ENCODE data around the gene WDR75.
"Not testable (repeated sequence)": the region's sequence is repeated elsewhere in the genome, so short reads cannot be mapped to it uniquely, and the experiment has no call there.

Gene WDR75

GRCh38 chr2:189412330-189412953, 28.8 kb upstream of the WDR75 start:
- Histone ChIP-seq H3K4me1 (ENCODE audit: insufficient read depth, low read length) (peaks cover 4% of the 10 kb centered on the region; the same call in 1 of the 2 replicates), H3K9me3 (ENCODE audit: insufficient read depth, low read depth, low read length) (no peaks in the 10 kb centered on the region), H3K27me3 (ENCODE audit: insufficient read depth, low read length) (no peaks in the 10 kb centered on the region), H3K36me3 (ENCODE audit: insufficient read depth, low read length) (no peaks in the 10 kb centered on the region), H3K27ac (ENCODE audit: low read depth, low read length) (no peak overlapping the region), H3K4me3 (ENCODE audit: low read length) (no peak overlapping the region), H3K9ac (ENCODE audit: low read depth, low read length) (no peak overlapping the region)
- WGBS = 77% methylated on average over 4 of the region's 4 CpGs

GRCh38 chr2:189413249-189413648, 28.0 kb upstream of the WDR75 start:
- Histone ChIP-seq H3K27ac (ENCODE audit: low read depth, low read length) (no peak overlapping the region), H3K36me3 (ENCODE audit: insufficient read depth, low read length) (no peaks in the 10 kb centered on the region), H3K4me1 (ENCODE audit: insufficient read depth, low read length) (no peaks in the 10 kb centered on the region), H3K27me3 (ENCODE audit: insufficient read depth, low read length) (no peaks in the 10 kb centered on the region), H3K4me3 (ENCODE audit: low read length) (no peak overlapping the region), H3K9ac (ENCODE audit: low read depth, low read length) (no peak overlapping the region), H3K9me3 (ENCODE audit: insufficient read depth, low read depth, low read length) (no peaks in the 10 kb centered on the region)
- WGBS = 93% methylated on average over 4 of the region's 4 CpGs

GRCh38 chr2:189421644-189422043, 19.6 kb upstream of the WDR75 start:
- Histone ChIP-seq H3K9me3 (ENCODE audit: insufficient read depth, low read depth, low read length) (no peaks in the 10 kb centered on the region), H3K36me3 (ENCODE audit: insufficient read depth, low read length) (no peaks in the 10 kb centered on the region), H3K9ac (ENCODE audit: low read depth, low read length) (no peak overlapping the region), H3K27me3 (ENCODE audit: insufficient read depth, low read length) (no peaks in the 10 kb centered on the region), H3K4me3 (ENCODE audit: low read length) (no peak overlapping the region), H3K27ac (ENCODE audit: low read depth, low read length) (no peak overlapping the region), H3K4me1 (ENCODE audit: insufficient read depth, low read length) (peaks cover 5% of the 10 kb centered on the region; the same call in 1 of the 2 replicates)
- WGBS = 94% methylated on average over 1 of the region's 1 CpG

GRCh38 chr2:189424961-189425360, 16.3 kb upstream of the WDR75 start:
- 90% methylated on average over 1 of the region's 2 CpGs for WGBS
- H3K9ac ChIP-seq (ENCODE audit: low read depth, low read length) = no peak overlapping the region
- peaks cover 12% of the 10 kb centered on the region for H3K9me3 ChIP-seq (ENCODE audit: insufficient read depth, low read depth, low read length)
- no peaks in the 10 kb centered on the region for H3K36me3 ChIP-seq (ENCODE audit: insufficient read depth, low read length)
- no peaks in the 10 kb centered on the region for H3K27me3 ChIP-seq (ENCODE audit: insufficient read depth, low read length)
- peaks cover 6% of the 10 kb centered on the region; the same call in 1 of the 2 replicates for H3K4me1 ChIP-seq (ENCODE audit: insufficient read depth, low read length)
- no peak overlapping the region for H3K27ac ChIP-seq (ENCODE audit: low read depth, low read length)
- no peak overlapping the region for H3K4me3 ChIP-seq (ENCODE audit: low read length)

- peaks cover 10% of the 10 kb centered on the region for H3K4me1 ChIP-seq (ENCODE audit: insufficient read depth, low read length)
- no peaks in the 10 kb centered on the region for H3K27me3 ChIP-seq (ENCODE audit: insufficient read depth, low read length)
- 93% methylated on average over 1 of the region's 1 CpG for WGBS
- H3K36me3 ChIP-seq (ENCODE audit: insufficient read depth, low read length) = no peaks in the 10 kb centered on the region
- peaks cover 12% of the 10 kb centered on the region for H3K9me3 ChIP-seq (ENCODE audit: insufficient read depth, low read depth, low read length)
- no peak overlapping the region for H3K4me3 ChIP-seq (ENCODE audit: low read length)
- H3K27ac ChIP-seq (ENCODE audit: low read depth, low read length) = no peak overlapping the region
- H3K9ac ChIP-seq (ENCODE audit: low read depth, low read length) = no peak overlapping the region
Measured at GRCh38 chr2:189425676-189426075, 15.6 kb upstream of the WDR75 start.

GRCh38 chr2:189426886-189427285, 14.4 kb upstream of the WDR75 start:
- no peaks in the 10 kb centered on the region for H3K36me3 ChIP-seq (ENCODE audit: insufficient read depth, low read length)
- WGBS = 90% methylated on average over 2 of the region's 2 CpGs
- H3K27ac ChIP-seq (ENCODE audit: low read depth, low read length) = peak overlapping the region; percentile 49; the same call in 1 of the 2 replicates

GRCh38 chr2:189427872-189428271, 13.4 kb upstream of the WDR75 start:
- Histone ChIP-seq H3K9me3 (ENCODE audit: insufficient read depth, low read depth, low read length) (peaks cover 12% of the 10 kb centered on the region), H3K27ac (ENCODE audit: low read depth, low read length) (no peak overlapping the region), H3K9ac (ENCODE audit: low read depth, low read length) (no peak overlapping the region), H3K36me3 (ENCODE audit: insufficient read depth, low read length) (no peaks in the 10 kb centered on the region), H3K4me1 (ENCODE audit: insufficient read depth, low read length) (peaks cover 10% of the 10 kb centered on the region), H3K4me3 (ENCODE audit: low read length) (no peak overlapping the region), H3K27me3 (ENCODE audit: insufficient read depth, low read length) (no peaks in the 10 kb centered on the region)
- 97% methylated on average over 2 of the region's 2 CpGs for WGBS

More at GRCh38 chr2:189426886-189427285, 14.4 kb upstream of the WDR75 start:
- Histone ChIP-seq H3K4me1 (ENCODE audit: insufficient read depth, low read length) (peaks cover 10% of the 10 kb centered on the region), H3K9me3 (ENCODE audit: insufficient read depth, low read depth, low read length) (peaks cover 12% of the 10 kb centered on the region), H3K4me3 (ENCODE audit: low read length) (no peak overlapping the region), H3K27me3 (ENCODE audit: insufficient read depth, low read length) (no peaks in the 10 kb centered on the region), H3K9ac (ENCODE audit: low read depth, low read length) (no peak overlapping the region)

- H3K4me3 ChIP-seq (ENCODE audit: low read length); H3K27me3 ChIP-seq (ENCODE audit: insufficient read depth, low read length); H3K36me3 ChIP-seq (ENCODE audit: insufficient read depth, low read length); H3K27ac ChIP-seq (ENCODE audit: low read depth, low read length): not testable (repeated sequence)
- 86% methylated on average over 2 of the region's 2 CpGs for WGBS
- H3K9ac ChIP-seq (ENCODE audit: low read depth, low read length) = 0 out of 2 replicates have a peak overlapping the region, but pooled peaks have one; percentile 44
- peaks cover 10% of the 10 kb centered on the region for H3K4me1 ChIP-seq (ENCODE audit: insufficient read depth, low read length)
- H3K9me3 ChIP-seq (ENCODE audit: insufficient read depth, low read depth, low read length) = peaks cover 12% of the 10 kb centered on the region
Measured at GRCh38 chr2:189430448-189430847, 10.8 kb upstream of the WDR75 start.

- not testable (repeated sequence) for H3K4me1 ChIP-seq (ENCODE audit: insufficient read depth, low read length); H3K9me3 ChIP-seq (ENCODE audit: insufficient read depth, low read depth, low read length); H3K9ac ChIP-seq (ENCODE audit: low read depth, low read length); H3K27me3 ChIP-seq (ENCODE audit: insufficient read depth, low read length); H3K36me3 ChIP-seq (ENCODE audit: insufficient read depth, low read length); H3K27ac ChIP-seq (ENCODE audit: low read depth, low read length); H3K4me3 ChIP-seq (ENCODE audit: low read length)
- 100% methylated on average over 4 of the region's 4 CpGs for WGBS
Measured at GRCh38 chr2:189435803-189436202, 5.5 kb upstream of the WDR75 start.

- H3K9ac ChIP-seq (ENCODE audit: low read depth, low read length) = no peak overlapping the region
- peaks cover 4% of the 10 kb centered on the region; the same call in 1 of the 2 replicates for H3K36me3 ChIP-seq (ENCODE audit: insufficient read depth, low read length)
- no peak overlapping the region for H3K27ac ChIP-seq (ENCODE audit: low read depth, low read length)
- H3K4me3 ChIP-seq (ENCODE audit: low read length) = no peak overlapping the region
- no peaks in the 10 kb centered on the region for H3K9me3 ChIP-seq (ENCODE audit: insufficient read depth, low read depth, low read length)
- peaks cover 2% of the 10 kb centered on the region; the same call in 1 of the 2 replicates for H3K4me1 ChIP-seq (ENCODE audit: insufficient read depth, low read length)
- no peaks in the 10 kb centered on the region for H3K27me3 ChIP-seq (ENCODE audit: insufficient read depth, low read length)
- no CpG with 5 or more reads among the region's 1 CpG for WGBS
Measured at GRCh38 chr2:189437926-189438325, 3.3 kb upstream of the WDR75 start.

GRCh38 chr2:189439342-189439741, 1.9 kb upstream of the WDR75 start:
- WGBS = no CpG with 5 or more reads among the region's 1 CpG

GRCh38 chr2:189440644-189440946, 679 bp upstream of the WDR75 start:
- H3K27ac ChIP-seq (ENCODE audit: low read depth, low read length) = peak overlapping the region; percentile 50
- peaks cover 19% of the 10 kb centered on the region; the same call in 1 of the 2 replicates for H3K36me3 ChIP-seq (ENCODE audit: insufficient read depth, low read length)
- H3K4me1 ChIP-seq (ENCODE audit: insufficient read depth, low read length) = peaks cover 5% of the 10 kb centered on the region; the same call in 1 of the 2 replicates
- no peaks in the 10 kb centered on the region for H3K27me3 ChIP-seq (ENCODE audit: insufficient read depth, low read length)
- H3K9me3 ChIP-seq (ENCODE audit: insufficient read depth, low read depth, low read length) = no peaks in the 10 kb centered on the region
- under 1% methylated on average over 8 of the region's 8 CpGs for WGBS
- peak overlapping the region; percentile 83 for H3K4me3 ChIP-seq (ENCODE audit: low read length)
- peak overlapping the region; percentile 88 for H3K9ac ChIP-seq (ENCODE audit: low read depth, low read length)

More at GRCh38 chr2:189439342-189439741, 1.9 kb upstream of the WDR75 start:
- H3K4me1 ChIP-seq (ENCODE audit: insufficient read depth, low read length) = peaks cover 5% of the 10 kb centered on the region; the same call in 1 of the 2 replicates
- no peaks in the 10 kb centered on the region for H3K9me3 ChIP-seq (ENCODE audit: insufficient read depth, low read depth, low read length)
- H3K27ac ChIP-seq (ENCODE audit: low read depth, low read length) = no peak overlapping the region
- H3K36me3 ChIP-seq (ENCODE audit: insufficient read depth, low read length) = peaks cover 10% of the 10 kb centered on the region; the same call in 1 of the 2 replicates
- no peak overlapping the region for H3K9ac ChIP-seq (ENCODE audit: low read depth, low read length)
- no peaks in the 10 kb centered on the region for H3K27me3 ChIP-seq (ENCODE audit: insufficient read depth, low read length)
- H3K4me3 ChIP-seq (ENCODE audit: low read length) = no peak overlapping the region
